Activated T-helper 2 cell treated with anti-CD3 and anti-CD28 coated beads, Interferon-gamma antibody, Interleukin-2, Interleukin-4, amounts not matched to agents 10 μg/mL and 5 μg/mL and 100 μg/mL, durations not matched to agents 14 hours and 24 hours and 36 hours (primary cell): ENCODE results near the gene HS2ST1. TPM values are rescaled to one million over a fixed set of nuclear protein-coding genes. Genes with fewer than 3 reads are reported as not detected.

Experiments used
- DNase-seq: peaks from one replicate; pipeline ENCODE4 v3.0.0; 2021; ENCODE audit warnings: low spot score
- H3K27ac Mint-ChIP-seq: one replicate; pipeline ENCODE4 v1.8.0; 2021; ENCODE audit warnings: mixed read lengths
- H3K27me3 Mint-ChIP-seq: one replicate; pipeline ENCODE4 v1.8.0; 2021; ENCODE audit warnings: low read depth, mixed read lengths
- H3K36me3 Mint-ChIP-seq: one replicate; pipeline ENCODE4 v1.8.0; 2021; ENCODE audit warnings: low read depth, mixed read lengths
- H3K4me1 Mint-ChIP-seq: one replicate; pipeline ENCODE4 v1.8.0; 2021; ENCODE audit warnings: low read depth, mixed read lengths
- H3K4me3 Mint-ChIP-seq: one replicate; pipeline ENCODE4 v1.8.0; 2021; ENCODE audit warnings: low read depth, mild to moderate bottlenecking, moderate library complexity, mixed read lengths
- H3K9me3 Mint-ChIP-seq: one replicate; pipeline ENCODE4 v1.8.0; 2021; ENCODE audit warnings: mixed read lengths
- intact Hi-C: fragments of 100-400 bp; cut with micrococcal nuclease; formaldehyde crosslinking; loops from one replicate; pipeline ENCODE4 v1.15.1; 2023
- total RNA-seq: library from RNA; stranded (reverse); gene quantifications from 2 replicates; pipeline ENCODE4 v1.2.3, GENCODE V29; 2022

HS2ST1 gene
- total RNA-seq, 1 donor from 2014 or later, result 28.0 TPM

DNA sequence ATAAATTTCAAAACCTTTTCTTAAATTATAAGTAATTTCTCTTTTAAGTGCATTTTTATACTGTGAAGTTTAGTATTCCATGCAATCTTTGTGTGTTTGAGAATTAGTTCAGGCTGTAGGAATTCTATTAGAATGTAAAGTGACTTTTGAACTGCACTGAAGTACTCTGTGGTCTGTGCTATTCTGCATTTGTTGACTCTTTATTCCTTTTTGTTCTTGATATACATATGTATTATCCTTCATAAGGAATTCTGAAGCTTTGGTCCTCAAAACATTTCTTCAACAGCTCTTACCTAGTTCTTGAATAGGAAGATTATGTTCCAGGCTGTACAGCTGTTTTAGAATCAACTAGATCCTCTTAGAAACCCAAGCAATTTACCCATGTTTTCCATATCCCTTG lies 158.0 kb downstream of the HS2ST1 start:
- no peak for DNase-seq
- Mint-ChIP-seq H3K9me3 (no peaks in the 10 kb centered on the region), H3K27me3 (no peaks in the 10 kb centered on the region), H3K4me3 (no peak overlapping the region), H3K36me3 (peaks cover 11% of the 10 kb centered on the region), H3K4me1 (peaks cover 6% of the 10 kb centered on the region), H3K27ac (no peak overlapping the region)
- intact Hi-C loops, result no loop called here

DNA sequence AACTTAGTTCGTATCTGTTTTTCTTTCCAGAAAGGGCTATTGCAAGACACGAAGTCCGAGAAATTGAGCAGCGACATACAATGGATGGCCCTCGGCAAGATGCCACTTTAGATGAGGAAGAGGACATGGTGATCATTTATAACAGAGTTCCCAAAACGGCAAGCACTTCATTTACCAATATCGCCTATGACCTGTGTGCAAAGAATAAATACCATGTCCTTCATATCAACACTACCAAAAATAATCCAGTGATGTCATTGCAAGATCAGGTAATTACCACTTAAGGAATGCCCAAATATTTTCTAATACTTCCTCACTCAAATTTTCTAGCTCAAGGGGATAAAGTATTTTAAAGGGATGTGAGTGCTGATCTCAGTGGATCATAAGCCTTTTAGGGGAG lies 158.5 kb downstream of the HS2ST1 start:
- no peak overlapping the region for H3K4me3 Mint-ChIP-seq
- peaks cover 11% of the 10 kb centered on the region for H3K36me3 Mint-ChIP-seq
- H3K27me3 Mint-ChIP-seq, result no peaks in the 10 kb centered on the region
- peaks cover 11% of the 10 kb centered on the region for H3K4me1 Mint-ChIP-seq
- no peak for DNase-seq
- H3K9me3 Mint-ChIP-seq, result no peaks in the 10 kb centered on the region
- no peak overlapping the region for H3K27ac Mint-ChIP-seq
- intact Hi-C loops, result no loop called here

DNA sequence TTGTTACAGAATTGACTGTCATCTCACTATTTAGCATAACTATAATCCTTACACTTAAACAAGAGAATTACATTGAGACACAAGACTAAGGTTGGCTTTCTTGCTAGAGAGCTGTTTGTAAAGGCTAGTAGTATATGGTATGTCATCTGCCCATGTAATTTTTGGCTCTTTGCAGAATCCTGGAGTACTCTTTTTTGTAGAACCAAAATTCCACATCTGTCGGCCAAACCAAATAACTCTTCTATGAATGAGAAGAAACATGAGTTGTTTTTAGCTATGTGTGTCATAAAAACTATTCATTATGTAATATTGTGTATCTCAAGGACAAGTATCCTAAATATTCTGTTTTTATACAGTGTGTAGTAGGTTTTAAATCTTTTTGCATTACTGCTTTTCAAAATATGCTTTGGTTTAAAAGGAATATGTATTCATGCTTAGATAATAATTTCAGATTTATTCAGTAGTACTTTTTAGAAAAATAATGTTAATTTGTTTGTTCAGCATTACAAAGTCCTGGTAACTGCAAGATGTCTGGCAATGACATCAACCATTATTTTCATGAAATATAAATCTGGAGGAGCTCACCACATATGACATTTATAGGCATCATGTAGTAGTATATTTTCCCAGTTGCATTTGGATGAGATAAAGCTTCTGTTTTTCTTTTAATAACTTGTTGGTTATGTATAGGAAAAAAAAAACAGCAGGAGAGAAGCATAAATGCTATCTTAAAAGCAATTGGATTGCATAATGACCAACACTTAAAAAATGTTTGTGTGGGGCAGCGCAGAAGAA lies 159.8 kb downstream of the HS2ST1 start:
- peaks cover 15% of the 10 kb centered on the region for H3K36me3 Mint-ChIP-seq
- no peak for DNase-seq
- no peak overlapping the region for H3K4me3 Mint-ChIP-seq
- no peak overlapping the region for H3K27ac Mint-ChIP-seq
- H3K27me3 Mint-ChIP-seq, result no peaks in the 10 kb centered on the region
- H3K9me3 Mint-ChIP-seq, result no peaks in the 10 kb centered on the region
- intact Hi-C loops, result no loop called here
- H3K4me1 Mint-ChIP-seq, result peaks cover 17% of the 10 kb centered on the region

- DNase-seq, result no peak
- intact Hi-C loops, result loop anchor here (1.0 to 2.0 kb wide), 3 partner anchors 17 to 80 kb away; no protein-coding TSS in a partner anchor
- no peak overlapping the region for H3K4me3 Mint-ChIP-seq
- H3K36me3 Mint-ChIP-seq, result peaks cover 12% of the 10 kb centered on the region
- no peaks in the 10 kb centered on the region for H3K27me3 Mint-ChIP-seq
- peak overlapping the region; percentile 87 for H3K27ac Mint-ChIP-seq
- H3K4me1 Mint-ChIP-seq, result peaks cover 29% of the 10 kb centered on the region
- no peaks in the 10 kb centered on the region for H3K9me3 Mint-ChIP-seq
Observed at GRCh38 chr1:87077959-87078639, 163.7 kb downstream of the HS2ST1 start.

GRCh38 chr1:87084244-87084836 lies 169.9 kb downstream of the HS2ST1 start:
- intact Hi-C loops, result loop anchor here (1.0 to 10.0 kb wide), 4 partner anchors 60 to 380 kb away; partner anchors contain the start of genes HS2ST1, SELENOF and SH3GLB1

DNA sequence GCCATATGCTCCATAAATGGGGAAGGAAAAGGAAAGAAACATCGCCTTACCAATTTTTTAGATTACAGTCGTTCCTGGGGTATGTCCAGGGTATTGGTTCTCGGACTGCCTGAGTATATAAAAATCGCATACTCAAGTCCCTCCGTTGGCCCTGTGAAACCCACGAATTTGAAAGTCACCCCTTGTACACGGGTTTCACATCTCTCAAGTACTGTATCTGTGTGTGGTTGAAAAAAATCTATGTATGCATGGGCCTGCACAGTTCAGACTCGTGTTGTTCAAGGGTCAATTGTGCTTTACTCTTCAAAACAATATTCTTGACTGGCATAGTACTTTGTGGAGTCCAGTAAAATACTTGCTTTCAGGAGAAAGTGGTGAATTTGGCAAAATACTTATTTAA lies 171.7 kb downstream of the HS2ST1 start:
- Mint-ChIP-seq H3K4me1 (peaks cover 27% of the 10 kb centered on the region), H3K27ac (no peak overlapping the region), H3K9me3 (no peaks in the 10 kb centered on the region), H3K36me3 (no peaks in the 10 kb centered on the region), H3K4me3 (no peak overlapping the region), H3K27me3 (no peaks in the 10 kb centered on the region)
- intact Hi-C loops, result loop anchor here (10.0 kb wide), 2 partner anchors 61 to 381 kb away; partner anchors contain the start of gene SH3GLB1
- no peak for DNase-seq

More at GRCh38 chr1:87084244-87084836, 169.9 kb downstream of the HS2ST1 start:
- Mint-ChIP-seq H3K27me3 (no peaks in the 10 kb centered on the region), H3K27ac (no peak overlapping the region), H3K36me3 (no peaks in the 10 kb centered on the region), H3K9me3 (no peaks in the 10 kb centered on the region), H3K4me1 (peaks cover 22% of the 10 kb centered on the region), H3K4me3 (no peak overlapping the region)
- DNase-seq, result no peak

- Mint-ChIP-seq H3K27ac (no peak overlapping the region), H3K27me3 (no peaks in the 10 kb centered on the region), H3K4me1 (peaks cover 14% of the 10 kb centered on the region), H3K4me3 (no peak overlapping the region), H3K9me3 (no peaks in the 10 kb centered on the region), H3K36me3 (no peaks in the 10 kb centered on the region)
- no peak for DNase-seq
- intact Hi-C loops, result loop anchor here (10.0 kb wide), 2 partner anchors 64 to 384 kb away; partner anchors contain the start of gene SH3GLB1
Observed at GRCh38 chr1:87089070-87089736, 174.8 kb downstream of the HS2ST1 start.

- Mint-ChIP-seq H3K36me3 (no peaks in the 10 kb centered on the region), H3K4me1 (peaks cover 14% of the 10 kb centered on the region), H3K27ac (no peak overlapping the region), H3K9me3 (no peaks in the 10 kb centered on the region), H3K4me3 (no peak overlapping the region), H3K27me3 (no peaks in the 10 kb centered on the region)
- no peak for DNase-seq
- intact Hi-C loops, result loop anchor here (10.0 kb wide), 2 partner anchors 65 to 385 kb away; partner anchors contain the start of gene SH3GLB1
Observed at GRCh38 chr1:87089823-87090222, 175.4 kb downstream of the HS2ST1 start.

- Mint-ChIP-seq H3K9me3 (no peaks in the 10 kb centered on the region), H3K27ac (no peak overlapping the region), H3K4me3 (no peak overlapping the region), H3K36me3 (no peaks in the 10 kb centered on the region), H3K4me1 (peaks cover 14% of the 10 kb centered on the region), H3K27me3 (no peaks in the 10 kb centered on the region)
- no peak for DNase-seq
- intact Hi-C loops, result no loop called here
Observed at GRCh38 chr1:87091425-87091824, 177.0 kb downstream of the HS2ST1 start.

GRCh38 chr1:87092846-87093245 lies 178.4 kb downstream of the HS2ST1 start:
- no peak for DNase-seq
- Mint-ChIP-seq H3K27me3 (no peaks in the 10 kb centered on the region), H3K4me3 (no peak overlapping the region), H3K27ac (no peak overlapping the region), H3K9me3 (no peaks in the 10 kb centered on the region), H3K4me1 (peaks cover 14% of the 10 kb centered on the region), H3K36me3 (peaks cover 2% of the 10 kb centered on the region)
- intact Hi-C loops, result no loop called here

- no peak overlapping the region for H3K27ac Mint-ChIP-seq
- H3K27me3 Mint-ChIP-seq, result no peaks in the 10 kb centered on the region
- peaks cover 12% of the 10 kb centered on the region for H3K4me1 Mint-ChIP-seq
- H3K4me3 Mint-ChIP-seq, result no peak overlapping the region
- no peak for DNase-seq
- no peaks in the 10 kb centered on the region for H3K9me3 Mint-ChIP-seq
- H3K36me3 Mint-ChIP-seq, result peaks cover 3% of the 10 kb centered on the region
- intact Hi-C loops, result no loop called here
Observed at GRCh38 chr1:87093286-87093685, 178.9 kb downstream of the HS2ST1 start.

DNA sequence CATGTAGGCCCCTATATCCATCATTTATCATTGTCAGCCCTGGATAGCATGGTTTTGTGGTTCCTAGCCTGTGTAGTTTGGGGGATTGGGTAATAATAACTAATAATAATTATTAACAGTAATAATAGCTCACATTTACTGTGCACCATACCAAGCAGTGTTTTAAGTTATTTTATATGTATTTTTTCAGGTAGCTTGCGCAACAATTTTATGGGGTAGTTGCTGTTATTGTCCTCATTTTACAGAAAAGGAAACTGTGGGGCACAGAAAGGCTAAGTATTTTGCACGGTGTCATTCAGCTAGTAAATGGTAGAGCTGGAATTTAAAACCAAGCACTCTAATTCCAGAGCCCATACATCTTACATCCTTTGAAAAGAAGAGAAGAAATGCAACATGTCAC lies 179.8 kb downstream of the HS2ST1 start:
- H3K4me1 Mint-ChIP-seq, result peaks cover 7% of the 10 kb centered on the region
- no peak for DNase-seq
- peaks cover 3% of the 10 kb centered on the region for H3K36me3 Mint-ChIP-seq
- no peak overlapping the region for H3K4me3 Mint-ChIP-seq
- H3K9me3 Mint-ChIP-seq, result no peaks in the 10 kb centered on the region
- intact Hi-C loops, result no loop called here
- no peak overlapping the region for H3K27ac Mint-ChIP-seq
- no peaks in the 10 kb centered on the region for H3K27me3 Mint-ChIP-seq
